Measurements from ENCODE around the gene BMERB1.

Gene BMERB1

GRCh38 chr16:15482748-15483298 lies 48.4 kb downstream of the BMERB1 start:
- WGBS, 2 experiments = 93 to 95% methylated on average over 7 of the region's 7 CpGs
- Histone ChIP-seq H3K9me3 (ENCODE audit: control insufficient read depth, low read length) (no peaks in the 10 kb centered on the region), H3K36me3 (ENCODE audit: control insufficient read depth, insufficient read depth, low read length) (no peaks in the 10 kb centered on the region), H3K4me1 (ENCODE audit: control insufficient read depth, insufficient read depth, low read length) (no peaks in the 10 kb centered on the region), H3K27ac (ENCODE audit: insufficient read depth, low read depth, low read length, poor library complexity, severe bottlenecking) (no peak overlapping the region), H3K4me3 (ENCODE audit: insufficient read depth, low read depth, low read length) (no peak overlapping the region), H3K27me3 (ENCODE audit: control insufficient read depth, insufficient read depth, low read length, poor library complexity, severe bottlenecking) (no peaks in the 10 kb centered on the region)

GRCh38 chr16:15483857-15484256 lies 49.5 kb downstream of the BMERB1 start:
- Histone ChIP-seq H3K4me3 (ENCODE audit: insufficient read depth, low read depth, low read length) (no peak overlapping the region), H3K4me1 (ENCODE audit: control insufficient read depth, insufficient read depth, low read length) (no peaks in the 10 kb centered on the region), H3K27ac (ENCODE audit: insufficient read depth, low read depth, low read length, poor library complexity, severe bottlenecking) (no peak overlapping the region), H3K27me3 (ENCODE audit: control insufficient read depth, insufficient read depth, low read length, poor library complexity, severe bottlenecking) (no peaks in the 10 kb centered on the region), H3K9me3 (ENCODE audit: control insufficient read depth, low read length) (no peaks in the 10 kb centered on the region), H3K36me3 (ENCODE audit: control insufficient read depth, insufficient read depth, low read length) (no peaks in the 10 kb centered on the region)
- 94 to 95% methylated on average over 2 of the region's 2 CpGs for WGBS, 2 experiments

- WGBS, 2 experiments = 75 to 76% methylated on average over 5 of the region's 5 CpGs
- no peaks in the 10 kb centered on the region for H3K4me1 ChIP-seq (ENCODE audit: control insufficient read depth, insufficient read depth, low read length)
- no peaks in the 10 kb centered on the region for H3K36me3 ChIP-seq (ENCODE audit: control insufficient read depth, insufficient read depth, low read length)
- H3K9me3 ChIP-seq (ENCODE audit: control insufficient read depth, low read length) = no peaks in the 10 kb centered on the region
- no peak overlapping the region for H3K4me3 ChIP-seq (ENCODE audit: insufficient read depth, low read depth, low read length)
- H3K27me3 ChIP-seq (ENCODE audit: control insufficient read depth, insufficient read depth, low read length, poor library complexity, severe bottlenecking) = no peaks in the 10 kb centered on the region
- no peak overlapping the region for H3K27ac ChIP-seq (ENCODE audit: insufficient read depth, low read depth, low read length, poor library complexity, severe bottlenecking)
These were observed 50.3 kb downstream of the BMERB1 start for GRCh38 chr16:15484662-15485061.

GRCh38 chr16:15485175-15485574 lies 50.8 kb downstream of the BMERB1 start:
- 94 to 95% methylated on average over 5 of the region's 5 CpGs for WGBS, 2 experiments
- H3K4me3 ChIP-seq (ENCODE audit: insufficient read depth, low read depth, low read length) = no peak overlapping the region
- H3K27ac ChIP-seq (ENCODE audit: insufficient read depth, low read depth, low read length, poor library complexity, severe bottlenecking) = no peak overlapping the region

GRCh38 chr16:15486661-15487060 lies 52.3 kb downstream of the BMERB1 start:
- H3K27ac ChIP-seq (ENCODE audit: insufficient read depth, low read depth, low read length, poor library complexity, severe bottlenecking) = no peak overlapping the region
- H3K4me1 ChIP-seq (ENCODE audit: control insufficient read depth, insufficient read depth, low read length) = no peaks in the 10 kb centered on the region
- no peaks in the 10 kb centered on the region for H3K9me3 ChIP-seq (ENCODE audit: control insufficient read depth, low read length)
- H3K36me3 ChIP-seq (ENCODE audit: control insufficient read depth, insufficient read depth, low read length) = no peaks in the 10 kb centered on the region
- H3K27me3 ChIP-seq (ENCODE audit: control insufficient read depth, insufficient read depth, low read length, poor library complexity, severe bottlenecking) = no peaks in the 10 kb centered on the region
- WGBS, 2 experiments = no CpG with 5 or more reads among the region's 1 CpG
- H3K4me3 ChIP-seq (ENCODE audit: insufficient read depth, low read depth, low read length) = no peak overlapping the region

More at GRCh38 chr16:15485175-15485574, 50.8 kb downstream of the BMERB1 start:
- Histone ChIP-seq H3K4me1 (ENCODE audit: control insufficient read depth, insufficient read depth, low read length) (no peaks in the 10 kb centered on the region), H3K9me3 (ENCODE audit: control insufficient read depth, low read length) (no peaks in the 10 kb centered on the region), H3K27me3 (ENCODE audit: control insufficient read depth, insufficient read depth, low read length, poor library complexity, severe bottlenecking) (no peaks in the 10 kb centered on the region), H3K36me3 (ENCODE audit: control insufficient read depth, insufficient read depth, low read length) (no peaks in the 10 kb centered on the region)

GRCh38 chr16:15487336-15488284 lies 53.2 kb downstream of the BMERB1 start:
- WGBS, 2 experiments = 92 to 93% methylated on average over 12 of the region's 12 CpGs

GRCh38 chr16:15489016-15489415 lies 54.6 kb downstream of the BMERB1 start:
- H3K9me3 ChIP-seq (ENCODE audit: control insufficient read depth, low read length) = no peaks in the 10 kb centered on the region
- WGBS, 2 experiments = 85 to 93% methylated on average over 3 of the region's 3 CpGs
- H3K27me3 ChIP-seq (ENCODE audit: control insufficient read depth, insufficient read depth, low read length, poor library complexity, severe bottlenecking) = no peaks in the 10 kb centered on the region
- no peak overlapping the region for H3K27ac ChIP-seq (ENCODE audit: insufficient read depth, low read depth, low read length, poor library complexity, severe bottlenecking)
- H3K36me3 ChIP-seq (ENCODE audit: control insufficient read depth, insufficient read depth, low read length) = no peaks in the 10 kb centered on the region
- no peaks in the 10 kb centered on the region for H3K4me1 ChIP-seq (ENCODE audit: control insufficient read depth, insufficient read depth, low read length)
- H3K4me3 ChIP-seq (ENCODE audit: insufficient read depth, low read depth, low read length) = no peak overlapping the region

More at GRCh38 chr16:15487336-15488284, 53.2 kb downstream of the BMERB1 start:
- H3K27ac ChIP-seq (ENCODE audit: insufficient read depth, low read depth, low read length, poor library complexity, severe bottlenecking) = no peak overlapping the region
- no peaks in the 10 kb centered on the region for H3K36me3 ChIP-seq (ENCODE audit: control insufficient read depth, insufficient read depth, low read length)
- H3K27me3 ChIP-seq (ENCODE audit: control insufficient read depth, insufficient read depth, low read length, poor library complexity, severe bottlenecking) = no peaks in the 10 kb centered on the region
- no peaks in the 10 kb centered on the region for H3K9me3 ChIP-seq (ENCODE audit: control insufficient read depth, low read length)
- no peaks in the 10 kb centered on the region for H3K4me1 ChIP-seq (ENCODE audit: control insufficient read depth, insufficient read depth, low read length)
- H3K4me3 ChIP-seq (ENCODE audit: insufficient read depth, low read depth, low read length) = no peak overlapping the region

- H3K36me3 ChIP-seq (ENCODE audit: control insufficient read depth, insufficient read depth, low read length) = no peaks in the 10 kb centered on the region
- 93 to 96% methylated on average over 5 of the region's 5 CpGs for WGBS, 2 experiments
- no peaks in the 10 kb centered on the region for H3K27me3 ChIP-seq (ENCODE audit: control insufficient read depth, insufficient read depth, low read length, poor library complexity, severe bottlenecking)
- H3K4me3 ChIP-seq (ENCODE audit: insufficient read depth, low read depth, low read length) = no peak overlapping the region
- no peaks in the 10 kb centered on the region for H3K9me3 ChIP-seq (ENCODE audit: control insufficient read depth, low read length)
- no peak overlapping the region for H3K27ac ChIP-seq (ENCODE audit: insufficient read depth, low read depth, low read length, poor library complexity, severe bottlenecking)
- H3K4me1 ChIP-seq (ENCODE audit: control insufficient read depth, insufficient read depth, low read length) = no peaks in the 10 kb centered on the region
These were observed 55.8 kb downstream of the BMERB1 start for GRCh38 chr16:15490123-15490711.

GRCh38 chr16:15491411-15491810 lies 57.0 kb downstream of the BMERB1 start:
- WGBS, 2 experiments = 90 to 93% methylated on average over 4 of the region's 4 CpGs

GRCh38 chr16:15492091-15492740 lies 57.8 kb downstream of the BMERB1 start:
- 82 to 83% methylated on average over 8 of the region's 8 CpGs for WGBS, 2 experiments
- no peak overlapping the region for H3K27ac ChIP-seq (ENCODE audit: insufficient read depth, low read depth, low read length, poor library complexity, severe bottlenecking)
- no peaks in the 10 kb centered on the region for H3K9me3 ChIP-seq (ENCODE audit: control insufficient read depth, low read length)
- H3K27me3 ChIP-seq (ENCODE audit: control insufficient read depth, insufficient read depth, low read length, poor library complexity, severe bottlenecking) = no peaks in the 10 kb centered on the region
- H3K4me3 ChIP-seq (ENCODE audit: insufficient read depth, low read depth, low read length) = no peak overlapping the region
- H3K4me1 ChIP-seq (ENCODE audit: control insufficient read depth, insufficient read depth, low read length) = no peaks in the 10 kb centered on the region
- no peaks in the 10 kb centered on the region for H3K36me3 ChIP-seq (ENCODE audit: control insufficient read depth, insufficient read depth, low read length)

More at GRCh38 chr16:15491411-15491810, 57.0 kb downstream of the BMERB1 start:
- H3K9me3 ChIP-seq (ENCODE audit: control insufficient read depth, low read length) = no peaks in the 10 kb centered on the region
- no peak overlapping the region for H3K27ac ChIP-seq (ENCODE audit: insufficient read depth, low read depth, low read length, poor library complexity, severe bottlenecking)
- no peak overlapping the region for H3K4me3 ChIP-seq (ENCODE audit: insufficient read depth, low read depth, low read length)
- H3K27me3 ChIP-seq (ENCODE audit: control insufficient read depth, insufficient read depth, low read length, poor library complexity, severe bottlenecking) = no peaks in the 10 kb centered on the region
- no peaks in the 10 kb centered on the region for H3K4me1 ChIP-seq (ENCODE audit: control insufficient read depth, insufficient read depth, low read length)
- H3K36me3 ChIP-seq (ENCODE audit: control insufficient read depth, insufficient read depth, low read length) = no peaks in the 10 kb centered on the region
